Kidney epithelial cell (primary cell): ENCODE measurements around the gene AGAP3. TPM values are rescaled to one million over a fixed set of nuclear protein-coding genes. Genes with fewer than 3 reads are reported as not detected.

Experiments
- DNase-seq: peaks from one replicate; pipeline ENCODE4 v3.0.0-alpha.2; 2010; ENCODE audit warnings: low read depth
- H3K27me3 ChIP-seq: 2 replicates; pipeline ENCODE4 v1.6.0; 2011; ENCODE audit warnings: low read length; ENCODE audit not compliant: control insufficient read depth, insufficient read depth
- H3K36me3 ChIP-seq: 2 replicates; pipeline ENCODE4 v1.5.1; 2011; ENCODE audit warnings: low read length; ENCODE audit not compliant: control insufficient read depth, insufficient read depth
- H3K4me3 ChIP-seq: 2 replicates; pipeline ENCODE4 v1.5.1; 2011; ENCODE audit warnings: low read depth, mild to moderate bottlenecking, control low read depth, low read length
- CTCF ChIP-seq: IDR thresholded peaks from 2 replicates; pipeline ENCODE4 v1.5.1; 2011; ENCODE audit warnings: mild to moderate bottlenecking, moderate library complexity, low read length, control low read depth, inconsistent platforms; ENCODE audit not compliant: insufficient read depth, poor library complexity, severe bottlenecking
- total RNA-seq: library from RNA; depleted of rRNA; stranded (reverse); fragments of >200 nt; gene quantifications from 2 replicates; pipeline ENCODE4 v1.2.3, GENCODE V29; 2015

AGAP3 gene
- total RNA-seq, 1 donor from 2014 or later: 77.4 TPM

- Histone ChIP-seq H3K36me3 (peaks cover 2% of the 10 kb centered on the region), H3K27me3 (no peaks in the 10 kb centered on the region), H3K4me3 (no peak overlapping the region)
- DNase-seq: no peak
- no peak for TF ChIP-seq CTCF
Measured at GRCh38 chr7:151131592-151132293, 45.5 kb downstream of the AGAP3 start.

- DNase-seq: no peak
- TF ChIP-seq CTCF: no peak
- H3K27me3 ChIP-seq: no peaks in the 10 kb centered on the region
- no peak overlapping the region for H3K4me3 ChIP-seq
- H3K36me3 ChIP-seq: peaks cover 2% of the 10 kb centered on the region
Measured at GRCh38 chr7:151132461-151133205, 46.4 kb downstream of the AGAP3 start.

GRCh38 chr7:151133266-151133985, 47.2 kb downstream of the AGAP3 start:
- DNase-seq: no peak
- Histone ChIP-seq H3K4me3 (no peak overlapping the region), H3K36me3 (peaks cover 4% of the 10 kb centered on the region), H3K27me3 (no peaks in the 10 kb centered on the region)
- no peak for TF ChIP-seq CTCF

- no peak for TF ChIP-seq CTCF
- no peaks in the 10 kb centered on the region for H3K27me3 ChIP-seq
- no peak overlapping the region for H3K4me3 ChIP-seq
- peaks cover 4% of the 10 kb centered on the region for H3K36me3 ChIP-seq
- no peak for DNase-seq
Measured at GRCh38 chr7:151133986-151134742, 47.9 kb downstream of the AGAP3 start.

GRCh38 chr7:151134743-151135524, 48.7 kb downstream of the AGAP3 start:
- Histone ChIP-seq H3K27me3 (no peaks in the 10 kb centered on the region), H3K36me3 (peaks cover 2% of the 10 kb centered on the region), H3K4me3 (no peak overlapping the region)
- DNase-seq: no peak
- TF ChIP-seq CTCF: no peak
